ENCODE results near the gene RSPH6A.
"Not testable (repeated sequence)": the region's sequence is repeated elsewhere in the genome, so short reads cannot be mapped to it uniquely, and the experiment has no call there.

RSPH6A gene

GRCh38 chr19:45764475-45764874 is 50.6 kb downstream of the RSPH6A start:
- DNase-seq: no peak

DNA sequence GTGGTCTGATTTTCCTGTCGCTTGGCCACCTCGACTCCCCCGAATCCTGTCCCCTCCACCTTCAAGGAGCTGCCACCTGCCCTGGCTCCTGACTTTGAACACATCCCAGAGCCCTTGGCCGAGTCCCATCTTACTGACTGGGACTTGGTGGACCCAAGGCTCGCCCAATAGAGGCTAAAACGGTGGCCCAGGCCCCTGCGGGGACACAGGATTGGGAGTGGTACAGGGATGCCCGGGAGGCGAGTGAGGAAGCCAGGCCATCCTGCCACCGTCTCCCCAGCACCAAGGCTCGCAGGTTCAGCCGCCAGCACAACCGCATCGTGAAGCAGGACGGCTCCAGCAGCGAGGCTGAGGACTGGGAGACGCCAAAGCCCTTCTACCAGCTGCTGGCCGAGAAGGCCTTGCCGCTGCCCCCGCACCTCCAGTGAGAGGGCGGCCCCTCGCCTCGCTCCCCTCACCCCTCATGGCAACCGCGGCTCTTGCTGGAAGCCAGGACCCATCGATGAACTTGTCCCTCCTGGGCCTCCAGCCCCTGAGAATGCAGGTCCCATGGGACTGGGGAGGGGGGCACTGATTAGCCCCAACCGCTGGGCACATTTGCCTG is 51.3 kb downstream of the RSPH6A start:
- no peak for DNase-seq

DNA sequence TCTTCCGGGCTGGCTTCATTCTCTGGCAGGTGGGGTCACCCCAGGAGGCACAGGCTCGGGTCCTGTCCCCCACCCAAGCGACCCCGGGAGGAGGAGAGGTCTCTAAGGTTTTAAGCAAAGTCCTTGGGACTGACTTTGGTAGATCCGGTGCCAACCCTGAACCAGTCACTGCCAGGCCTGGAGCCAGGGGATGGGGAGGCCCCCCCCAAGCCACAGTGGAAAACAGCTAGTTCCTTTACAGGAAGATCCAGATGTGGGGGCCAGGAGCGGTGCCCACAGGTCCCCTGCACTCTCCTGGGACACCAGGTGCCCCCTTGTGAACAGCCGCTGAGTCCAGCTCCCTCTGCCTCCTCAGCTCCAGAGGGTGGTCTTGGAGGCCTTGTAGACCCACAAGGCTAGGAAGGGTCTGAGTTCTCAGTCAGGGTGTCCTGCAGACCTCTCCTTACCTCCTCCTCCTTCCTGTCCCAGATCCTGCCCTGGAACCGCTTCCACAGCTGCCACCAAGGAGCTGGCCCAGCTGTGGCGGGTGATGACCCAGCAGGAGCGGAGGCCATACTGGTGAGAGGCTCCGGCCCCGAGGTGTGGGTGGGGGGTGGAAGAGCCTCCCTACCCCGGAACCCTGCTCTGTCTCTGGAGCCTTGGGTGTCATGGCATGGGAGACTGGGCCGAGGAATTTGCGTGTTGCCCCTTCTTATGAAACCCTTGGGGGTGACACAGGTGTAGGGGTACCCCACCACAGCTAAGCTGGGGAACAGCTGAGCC is 52.1 kb downstream of the RSPH6A start:
- no peak for DNase-seq

DNA sequence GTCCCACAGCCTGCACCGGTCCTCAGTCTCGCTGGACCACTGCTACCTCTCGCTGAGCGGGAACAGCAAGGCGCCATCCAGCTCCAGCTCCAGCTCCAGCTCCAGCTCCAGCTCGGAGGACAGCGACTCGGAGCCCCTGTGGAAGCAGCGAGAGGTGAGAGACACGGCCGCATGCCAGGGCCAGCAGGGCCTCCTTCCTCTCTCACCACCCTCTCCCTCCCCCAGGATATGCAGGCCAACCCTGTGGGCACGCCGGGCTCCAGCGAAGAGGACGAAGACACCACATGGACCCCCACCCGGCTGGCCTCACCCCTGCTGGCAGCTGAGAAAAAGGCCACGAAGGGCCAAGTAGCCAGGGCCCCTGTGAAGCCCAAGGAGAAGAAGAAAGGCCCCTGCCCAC is 53.4 kb downstream of the RSPH6A start:
- DNase-seq: no peak

- no peak for DNase-seq
These were observed 56.2 kb downstream of the RSPH6A start for GRCh38 chr19:45758921-45759320.

DNA sequence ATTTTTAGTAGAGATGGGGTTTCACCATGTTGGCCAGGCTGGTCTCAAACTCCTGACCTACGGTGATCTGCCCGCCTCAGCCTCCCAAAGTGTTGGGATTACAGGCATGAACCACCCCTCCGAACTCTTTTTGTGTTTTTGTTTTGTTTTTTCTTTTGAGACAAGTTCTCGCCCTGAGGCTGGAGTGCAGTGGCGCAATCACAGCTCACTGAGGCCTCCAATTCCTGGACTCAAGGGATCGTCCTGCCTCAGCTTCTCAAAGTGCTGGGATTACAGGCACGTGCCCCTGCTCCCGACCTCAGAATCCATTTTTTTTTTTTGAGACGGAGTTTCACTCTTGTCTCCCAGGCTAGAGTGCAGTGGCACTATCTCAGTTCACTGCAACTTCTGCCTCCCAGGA is 57.4 kb downstream of the RSPH6A start:
- no peak for DNase-seq

- DNase-seq: no peak
These were observed 60.8 kb downstream of the RSPH6A start for GRCh38 chr19:45754323-45754722.

- DNase-seq: no peak
These were observed 61.6 kb downstream of the RSPH6A start for GRCh38 chr19:45753548-45753947.

DNA sequence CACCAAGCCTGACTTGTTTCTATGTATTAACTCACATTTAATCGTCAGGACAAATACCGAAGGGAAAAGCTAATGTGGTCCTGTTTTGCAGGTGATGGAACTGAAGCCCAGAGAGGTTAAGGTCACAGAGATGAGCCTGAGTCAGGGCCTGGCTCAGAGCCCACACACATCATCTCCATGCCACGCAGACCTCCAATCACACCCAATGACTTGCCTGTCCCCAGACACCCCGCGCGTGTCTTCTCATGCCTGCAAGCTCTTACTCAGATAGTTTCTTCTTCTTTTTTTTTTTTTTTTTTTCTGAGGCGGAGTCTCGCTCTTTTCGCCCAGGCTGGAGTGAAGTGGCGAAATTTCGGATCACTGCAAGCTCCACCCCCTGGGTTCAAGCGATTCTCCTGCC is 62.5 kb downstream of the RSPH6A start:
- DNase-seq: no peak

- not testable (repeated sequence) for DNase-seq
These were observed 63.6 kb downstream of the RSPH6A start for GRCh38 chr19:45751483-45751882.

DNA sequence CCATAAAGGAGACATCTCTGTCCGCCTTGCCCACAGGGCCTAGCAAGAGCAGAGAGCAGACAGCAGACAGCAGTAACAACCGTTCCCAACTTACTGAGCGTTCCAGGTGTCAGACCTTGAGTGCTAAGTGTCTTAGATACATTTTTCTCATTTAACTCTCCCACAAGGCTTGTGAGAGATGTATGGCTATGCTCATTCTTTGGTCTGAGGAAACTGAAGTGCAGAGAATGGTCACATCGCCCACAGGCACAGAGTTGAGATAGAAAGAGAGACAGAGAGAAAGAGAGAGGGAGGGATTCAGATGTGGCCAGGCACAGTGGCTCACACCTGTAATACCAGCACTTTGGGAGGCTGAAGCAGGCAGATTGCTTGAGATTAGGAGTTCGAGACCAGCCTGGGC is 67.6 kb downstream of the RSPH6A start:
- DNase-seq: no peak

GRCh38 chr19:45746866-45747265 is 68.2 kb downstream of the RSPH6A start:
- no peak for DNase-seq
